Activated naive CD4-positive, alpha-beta T cell treated with Interleukin-2 at 50 U/mL for 16 hours (primary cell): Measurements from ENCODE around the gene PAWR.
"Not testable (repeated sequence)": the region's sequence is repeated elsewhere in the genome, so short reads cannot be mapped to it uniquely, and the experiment has no call there.

Experiments used
- DNase-seq: peaks from one replicate; pipeline ENCODE4 v3.0.0-alpha.2; 2020

PAWR gene

GRCh38 chr12:79547044-79547734 is 143.6 kb downstream of the PAWR start:
- no peak for DNase-seq

GRCh38 chr12:79546466-79547043 is 144.2 kb downstream of the PAWR start:
- no peak for DNase-seq

GRCh38 chr12:79544439-79544838 is 146.3 kb downstream of the PAWR start:
- not testable (repeated sequence) for DNase-seq

- no peak for DNase-seq
These were observed 153.1 kb downstream of the PAWR start for GRCh38 chr12:79537675-79538074.

- no peak for DNase-seq
These were observed 155.0 kb downstream of the PAWR start for GRCh38 chr12:79535751-79536150.
